HEK293 (cell line): ENCODE measurements around the gene PUM1.

ENCODE experiments used
- CTCF ChIA-PET: fragments of 350-600 bp; formaldehyde crosslinking; extraction: SDS; loops from one replicate; lab custom pipeline; 2021; ENCODE audit warnings: antibody characterized with exemption; lab: Yijun Ruan, JAX
- POLR2A ChIA-PET: fragments of 300-600 bp; formaldehyde crosslinking; extraction: SDS; loops from one replicate; lab custom pipeline; 2020; ENCODE audit warnings: antibody characterized with exemption, inconsistent platforms; lab: Yijun Ruan, JAX
- H3K27ac ChIP-seq: fragments of 200-500 bp; sonication (Bioruptor generic); 2 replicates; pipeline ENCODE4 v1.5.1; 2014; ENCODE audit warnings: low read depth, low read length, control low read depth, inconsistent platforms; ENCODE audit errors: extremely low read depth
- H3K36me3 ChIP-seq, 2 experiments: fragments of 200-500 bp in 1 of 2; sonication (Bioruptor generic) in 1 of 2; 1 replicate in 1 of 2; 2 replicates in 1 of 2; pipeline ENCODE4 v1.5.1; 2014 to 2017; ENCODE audit warnings: inconsistent platforms in 2 of 2, low read length in 2 of 2; ENCODE audit not compliant: control insufficient read depth in 2 of 2, insufficient read depth in 1 of 2
- H3K4me1 ChIP-seq: fragments of 200-500 bp; sonication (Bioruptor generic); 2 replicates; pipeline ENCODE4 v1.5.1; 2014; ENCODE audit warnings: mild to moderate bottlenecking, low read length, inconsistent platforms; ENCODE audit not compliant: control insufficient read depth, insufficient read depth
- H3K4me3 ChIP-seq: 2 replicates; pipeline ENCODE4 v1.5.1; 2011; ENCODE audit warnings: low read depth, mild to moderate bottlenecking, control low read depth, low read length, moderate library complexity
- H3K9me3 ChIP-seq: fragments of 200-500 bp; sonication (Bioruptor generic); 2 replicates; pipeline ENCODE4 v1.5.1; 2014; ENCODE audit warnings: low read depth, low read length, inconsistent platforms; ENCODE audit not compliant: control insufficient read depth, insufficient read depth
- SCRT1 ChIP-seq: fragments of 450-650 bp; formaldehyde crosslinking; IDR thresholded peaks from 2 replicates; pipeline ENCODE4 v1.5.1; 2016; ENCODE audit warnings: missing biosample characterization, missing genetic modification characterization, borderline replicate concordance
- SCRT2 ChIP-seq: fragments of 450-650 bp; formaldehyde crosslinking; IDR thresholded peaks from 2 replicates; pipeline ENCODE4 v1.5.1; 2016; ENCODE audit warnings: missing biosample characterization, missing genetic modification characterization
- SETDB1 ChIP-seq: IDR thresholded peaks from one replicate; pipeline ENCODE4 v1.6.1; 2017; ENCODE audit warnings: mild to moderate bottlenecking, low read length, moderate library complexity, mixed read lengths; ENCODE audit not compliant: insufficient read length
- ZBTB7A ChIP-seq: fragments of 450-650 bp; formaldehyde crosslinking; IDR thresholded peaks from 2 replicates; pipeline ENCODE4 v1.5.1; 2016; ENCODE audit warnings: low read depth, missing biosample characterization, missing genetic modification characterization
- ZNF146 ChIP-seq: fragments of 450-650 bp; formaldehyde crosslinking; IDR thresholded peaks from 2 replicates; pipeline ENCODE4 v1.5.1; 2016; ENCODE audit warnings: missing biosample characterization, missing genetic modification characterization
- ZNF223 ChIP-seq: fragments of 450-650 bp; formaldehyde crosslinking; IDR thresholded peaks from 2 replicates; pipeline ENCODE4 v1.5.1; 2016; ENCODE audit warnings: missing biosample characterization, missing genetic modification characterization
- ZNF23 ChIP-seq: fragments of 450-650 bp; formaldehyde crosslinking; IDR thresholded peaks from 2 replicates; pipeline ENCODE4 v1.5.1; 2016; ENCODE audit warnings: missing biosample characterization, missing genetic modification characterization, borderline replicate concordance
- ZNF510 ChIP-seq: fragments of 450-650 bp; formaldehyde crosslinking; IDR thresholded peaks from 2 replicates; pipeline ENCODE4 v1.5.1; 2018; ENCODE audit warnings: mild to moderate bottlenecking, missing genetic modification characterization, missing biosample characterization; ENCODE audit not compliant: insufficient replicate concordance
- ZNF544 ChIP-seq: fragments of 450-650 bp; formaldehyde crosslinking; IDR thresholded peaks from 2 replicates; pipeline ENCODE4 v1.5.0; 2017; ENCODE audit warnings: missing biosample characterization, missing genetic modification characterization
- ZNF610 ChIP-seq: fragments of 450-650 bp; formaldehyde crosslinking; IDR thresholded peaks from 2 replicates; pipeline ENCODE4 v1.5.1; 2016; ENCODE audit warnings: missing biosample characterization, missing genetic modification characterization, borderline replicate concordance
- ZNF654 ChIP-seq: fragments of 450-650 bp; formaldehyde crosslinking; IDR thresholded peaks from 2 replicates; pipeline ENCODE4 v1.5.1; 2016; ENCODE audit warnings: low read depth, missing biosample characterization, missing genetic modification characterization
- ZNF707 ChIP-seq: fragments of 450-650 bp; formaldehyde crosslinking; IDR thresholded peaks from 2 replicates; pipeline ENCODE4 v1.5.1; 2016; ENCODE audit warnings: missing biosample characterization, missing genetic modification characterization
- ZNF837 ChIP-seq: fragments of 450-650 bp; formaldehyde crosslinking; IDR thresholded peaks from 2 replicates; pipeline ENCODE4 v1.5.1; 2016; ENCODE audit warnings: missing biosample characterization, missing genetic modification characterization
- ZSCAN16 ChIP-seq: fragments of 450-650 bp; formaldehyde crosslinking; IDR thresholded peaks from 2 replicates; pipeline ENCODE4 v1.5.1; 2016; ENCODE audit warnings: missing biosample characterization, missing genetic modification characterization
- TF ChIP-seq, protein P1 (sequence below): fragments of 450-650 bp; formaldehyde crosslinking; IDR thresholded peaks from 2 replicates; pipeline ENCODE4 v1.5.1; 2017; ENCODE audit warnings: missing biosample characterization, missing genetic modification characterization
- TF ChIP-seq, protein P2 (sequence below): fragments of 450-650 bp; formaldehyde crosslinking; IDR thresholded peaks from 2 replicates; pipeline ENCODE4 v1.5.1; 2016; ENCODE audit warnings: missing biosample characterization, missing genetic modification characterization, low read depth
- TF ChIP-seq, protein P3 (sequence below): fragments of 450-650 bp; formaldehyde crosslinking; conservative IDR thresholded peaks from 2 replicates; pipeline ENCODE4 v1.5.1; 2016; ENCODE audit warnings: low read depth, missing biosample characterization, missing genetic modification characterization
- TF ChIP-seq, protein P4 (sequence below): fragments of 450-650 bp; formaldehyde crosslinking; IDR thresholded peaks from 2 replicates; pipeline ENCODE4 v1.5.1; 2016; ENCODE audit warnings: missing biosample characterization, missing genetic modification characterization
- TF ChIP-seq, protein P5 (sequence below): fragments of 450-650 bp; formaldehyde crosslinking; IDR thresholded peaks from 2 replicates; pipeline ENCODE4 v1.5.1; 2016; ENCODE audit warnings: missing biosample characterization, missing genetic modification characterization
- TF ChIP-seq, protein P6 (sequence below): fragments of 450-650 bp; formaldehyde crosslinking; IDR thresholded peaks from 2 replicates; pipeline ENCODE4 v1.5.1; 2017; ENCODE audit warnings: missing biosample characterization, missing genetic modification characterization

PUM1 gene

DNA sequence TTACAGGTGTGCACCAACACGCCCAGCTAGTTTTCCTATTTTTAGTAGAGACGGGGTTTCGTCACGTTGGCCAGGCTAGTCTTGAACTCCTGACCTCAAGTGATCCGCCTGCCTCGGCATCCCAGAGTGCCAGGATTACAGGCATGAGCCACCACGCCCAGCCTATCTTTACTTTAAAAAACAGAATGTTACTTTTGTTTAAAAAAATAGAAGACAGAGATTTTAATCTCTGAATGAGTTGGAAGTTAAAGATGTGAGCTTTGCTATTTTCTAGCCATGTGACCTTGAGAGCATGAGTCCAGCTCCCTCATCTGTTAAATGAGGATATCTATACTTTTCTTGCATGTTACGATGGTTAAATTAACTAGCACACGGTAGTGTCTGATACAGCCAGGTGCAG is 3.9 kb upstream of the PUM1 start:
- POLR2A ChIA-PET: no interaction called here
- CTCF ChIA-PET: interaction anchor here (0.7 kb wide), 1 partner anchor 1042 kb away, joined by 4 read pairs; no protein-coding TSS in a partner anchor

More for the DNA sequence above, 3.9 kb upstream of the PUM1 start:
- TF ChIP-seq ZNF654 (tag by site-specific recombination) (no peak), ZBTB7A (tag by site-specific recombination) (no peak), SCRT1 (no peak), ZNF544 (no peak), ZNF223 (no peak), ZNF23 (tag by site-specific recombination) (no peak), ZNF510 (no peak), ZNF146 (tag by site-specific recombination) (no peak), ZNF610 (tag by site-specific recombination) (no peak), ZNF707 (tag by site-specific recombination) (no peak), ZNF837 (tag by site-specific recombination) (no peak), SCRT2 (tag by site-specific recombination) (no peak), ZSCAN16 (tag by site-specific recombination) (no peak), SETDB1 (no peak)
- TF ChIP-seq, protein P1, sequence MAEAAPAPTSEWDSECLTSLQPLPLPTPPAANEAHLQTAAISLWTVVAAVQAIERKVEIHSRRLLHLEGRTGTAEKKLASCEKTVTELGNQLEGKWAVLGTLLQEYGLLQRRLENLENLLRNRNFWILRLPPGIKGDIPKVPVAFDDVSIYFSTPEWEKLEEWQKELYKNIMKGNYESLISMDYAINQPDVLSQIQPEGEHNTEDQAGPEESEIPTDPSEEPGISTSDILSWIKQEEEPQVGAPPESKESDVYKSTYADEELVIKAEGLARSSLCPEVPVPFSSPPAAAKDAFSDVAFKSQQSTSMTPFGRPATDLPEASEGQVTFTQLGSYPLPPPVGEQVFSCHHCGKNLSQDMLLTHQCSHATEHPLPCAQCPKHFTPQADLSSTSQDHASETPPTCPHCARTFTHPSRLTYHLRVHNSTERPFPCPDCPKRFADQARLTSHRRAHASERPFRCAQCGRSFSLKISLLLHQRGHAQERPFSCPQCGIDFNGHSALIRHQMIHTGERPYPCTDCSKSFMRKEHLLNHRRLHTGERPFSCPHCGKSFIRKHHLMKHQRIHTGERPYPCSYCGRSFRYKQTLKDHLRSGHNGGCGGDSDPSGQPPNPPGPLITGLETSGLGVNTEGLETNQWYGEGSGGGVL (tag by site-specific recombination): no peak
- TF ChIP-seq, protein P2, sequence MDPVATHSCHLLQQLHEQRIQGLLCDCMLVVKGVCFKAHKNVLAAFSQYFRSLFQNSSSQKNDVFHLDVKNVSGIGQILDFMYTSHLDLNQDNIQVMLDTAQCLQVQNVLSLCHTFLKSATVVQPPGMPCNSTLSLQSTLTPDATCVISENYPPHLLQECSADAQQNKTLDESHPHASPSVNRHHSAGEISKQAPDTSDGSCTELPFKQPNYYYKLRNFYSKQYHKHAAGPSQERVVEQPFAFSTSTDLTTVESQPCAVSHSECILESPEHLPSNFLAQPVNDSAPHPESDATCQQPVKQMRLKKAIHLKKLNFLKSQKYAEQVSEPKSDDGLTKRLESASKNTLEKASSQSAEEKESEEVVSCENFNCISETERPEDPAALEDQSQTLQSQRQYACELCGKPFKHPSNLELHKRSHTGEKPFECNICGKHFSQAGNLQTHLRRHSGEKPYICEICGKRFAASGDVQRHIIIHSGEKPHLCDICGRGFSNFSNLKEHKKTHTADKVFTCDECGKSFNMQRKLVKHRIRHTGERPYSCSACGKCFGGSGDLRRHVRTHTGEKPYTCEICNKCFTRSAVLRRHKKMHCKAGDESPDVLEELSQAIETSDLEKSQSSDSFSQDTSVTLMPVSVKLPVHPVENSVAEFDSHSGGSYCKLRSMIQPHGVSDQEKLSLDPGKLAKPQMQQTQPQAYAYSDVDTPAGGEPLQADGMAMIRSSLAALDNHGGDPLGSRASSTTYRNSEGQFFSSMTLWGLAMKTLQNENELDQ (tag by site-specific recombination): no peak
- TF ChIP-seq, protein P3, sequence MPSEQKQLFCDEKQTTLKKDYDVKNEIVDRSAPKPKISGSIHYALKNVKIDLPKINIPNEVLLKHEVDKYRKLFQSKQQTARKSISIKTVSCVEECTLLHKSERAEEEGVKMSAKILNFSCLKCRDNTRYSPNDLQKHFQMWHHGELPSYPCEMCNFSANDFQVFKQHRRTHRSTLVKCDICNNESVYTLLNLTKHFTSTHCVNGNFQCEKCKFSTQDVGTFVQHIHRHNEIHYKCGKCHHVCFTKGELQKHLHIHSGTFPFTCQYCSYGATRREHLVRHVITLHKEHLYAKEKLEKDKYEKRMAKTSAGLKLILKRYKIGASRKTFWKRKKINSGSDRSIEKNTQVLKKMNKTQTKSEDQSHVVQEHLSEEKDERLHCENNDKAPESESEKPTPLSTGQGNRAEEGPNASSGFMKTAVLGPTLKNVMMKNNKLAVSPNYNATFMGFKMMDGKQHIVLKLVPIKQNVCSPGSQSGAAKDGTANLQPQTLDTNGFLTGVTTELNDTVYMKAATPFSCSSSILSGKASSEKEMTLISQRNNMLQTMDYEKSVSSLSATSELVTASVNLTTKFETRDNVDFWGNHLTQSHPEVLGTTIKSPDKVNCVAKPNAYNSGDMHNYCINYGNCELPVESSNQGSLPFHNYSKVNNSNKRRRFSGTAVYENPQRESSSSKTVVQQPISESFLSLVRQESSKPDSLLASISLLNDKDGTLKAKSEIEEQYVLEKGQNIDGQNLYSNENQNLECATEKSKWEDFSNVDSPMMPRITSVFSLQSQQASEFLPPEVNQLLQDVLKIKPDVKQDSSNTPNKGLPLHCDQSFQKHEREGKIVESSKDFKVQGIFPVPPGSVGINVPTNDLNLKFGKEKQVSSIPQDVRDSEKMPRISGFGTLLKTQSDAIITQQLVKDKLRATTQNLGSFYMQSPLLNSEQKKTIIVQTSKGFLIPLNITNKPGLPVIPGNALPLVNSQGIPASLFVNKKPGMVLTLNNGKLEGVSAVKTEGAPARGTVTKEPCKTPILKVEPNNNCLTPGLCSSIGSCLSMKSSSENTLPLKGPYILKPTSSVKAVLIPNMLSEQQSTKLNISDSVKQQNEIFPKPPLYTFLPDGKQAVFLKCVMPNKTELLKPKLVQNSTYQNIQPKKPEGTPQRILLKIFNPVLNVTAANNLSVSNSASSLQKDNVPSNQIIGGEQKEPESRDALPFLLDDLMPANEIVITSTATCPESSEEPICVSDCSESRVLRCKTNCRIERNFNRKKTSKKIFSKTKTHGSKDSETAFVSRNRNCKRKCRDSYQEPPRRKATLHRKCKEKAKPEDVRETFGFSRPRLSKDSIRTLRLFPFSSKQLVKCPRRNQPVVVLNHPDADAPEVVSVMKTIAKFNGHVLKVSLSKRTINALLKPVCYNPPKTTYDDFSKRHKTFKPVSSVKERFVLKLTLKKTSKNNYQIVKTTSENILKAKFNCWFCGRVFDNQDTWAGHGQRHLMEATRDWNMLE (tag by site-specific recombination): no peak
- TF ChIP-seq, protein P4, sequence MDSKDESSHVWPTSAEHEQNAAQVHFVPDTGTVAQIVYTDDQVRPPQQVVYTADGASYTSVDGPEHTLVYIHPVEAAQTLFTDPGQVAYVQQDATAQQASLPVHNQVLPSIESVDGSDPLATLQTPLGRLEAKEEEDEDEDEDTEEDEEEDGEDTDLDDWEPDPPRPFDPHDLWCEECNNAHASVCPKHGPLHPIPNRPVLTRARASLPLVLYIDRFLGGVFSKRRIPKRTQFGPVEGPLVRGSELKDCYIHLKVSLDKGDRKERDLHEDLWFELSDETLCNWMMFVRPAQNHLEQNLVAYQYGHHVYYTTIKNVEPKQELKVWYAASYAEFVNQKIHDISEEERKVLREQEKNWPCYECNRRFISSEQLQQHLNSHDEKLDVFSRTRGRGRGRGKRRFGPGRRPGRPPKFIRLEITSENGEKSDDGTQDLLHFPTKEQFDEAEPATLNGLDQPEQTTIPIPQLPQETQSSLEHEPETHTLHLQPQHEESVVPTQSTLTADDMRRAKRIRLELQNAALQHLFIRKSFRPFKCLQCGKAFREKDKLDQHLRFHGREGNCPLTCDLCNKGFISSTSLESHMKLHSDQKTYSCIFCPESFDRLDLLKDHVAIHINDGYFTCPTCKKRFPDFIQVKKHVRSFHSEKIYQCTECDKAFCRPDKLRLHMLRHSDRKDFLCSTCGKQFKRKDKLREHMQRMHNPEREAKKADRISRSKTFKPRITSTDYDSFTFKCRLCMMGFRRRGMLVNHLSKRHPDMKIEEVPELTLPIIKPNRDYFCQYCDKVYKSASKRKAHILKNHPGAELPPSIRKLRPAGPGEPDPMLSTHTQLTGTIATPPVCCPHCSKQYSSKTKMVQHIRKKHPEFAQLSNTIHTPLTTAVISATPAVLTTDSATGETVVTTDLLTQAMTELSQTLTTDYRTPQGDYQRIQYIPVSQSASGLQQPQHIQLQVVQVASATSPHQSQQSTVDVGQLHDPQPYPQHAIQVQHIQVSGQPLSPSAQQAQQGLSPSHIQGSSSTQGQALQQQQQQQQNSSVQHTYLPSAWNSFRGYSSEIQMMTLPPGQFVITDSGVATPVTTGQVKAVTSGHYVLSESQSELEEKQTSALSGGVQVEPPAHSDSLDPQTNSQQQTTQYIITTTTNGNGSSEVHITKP (tag by site-specific recombination): no peak
- TF ChIP-seq, protein P5, sequence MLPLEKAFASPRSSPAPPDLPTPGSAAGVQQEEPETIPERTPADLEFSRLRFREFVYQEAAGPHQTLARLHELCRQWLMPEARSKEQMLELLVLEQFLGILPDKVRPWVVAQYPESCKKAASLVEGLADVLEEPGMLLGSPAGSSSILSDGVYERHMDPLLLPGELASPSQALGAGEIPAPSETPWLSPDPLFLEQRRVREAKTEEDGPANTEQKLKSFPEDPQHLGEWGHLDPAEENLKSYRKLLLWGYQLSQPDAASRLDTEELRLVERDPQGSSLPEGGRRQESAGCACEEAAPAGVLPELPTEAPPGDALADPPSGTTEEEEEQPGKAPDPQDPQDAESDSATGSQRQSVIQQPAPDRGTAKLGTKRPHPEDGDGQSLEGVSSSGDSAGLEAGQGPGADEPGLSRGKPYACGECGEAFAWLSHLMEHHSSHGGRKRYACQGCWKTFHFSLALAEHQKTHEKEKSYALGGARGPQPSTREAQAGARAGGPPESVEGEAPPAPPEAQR (tag by site-specific recombination): no peak
- TF ChIP-seq, protein P6, sequence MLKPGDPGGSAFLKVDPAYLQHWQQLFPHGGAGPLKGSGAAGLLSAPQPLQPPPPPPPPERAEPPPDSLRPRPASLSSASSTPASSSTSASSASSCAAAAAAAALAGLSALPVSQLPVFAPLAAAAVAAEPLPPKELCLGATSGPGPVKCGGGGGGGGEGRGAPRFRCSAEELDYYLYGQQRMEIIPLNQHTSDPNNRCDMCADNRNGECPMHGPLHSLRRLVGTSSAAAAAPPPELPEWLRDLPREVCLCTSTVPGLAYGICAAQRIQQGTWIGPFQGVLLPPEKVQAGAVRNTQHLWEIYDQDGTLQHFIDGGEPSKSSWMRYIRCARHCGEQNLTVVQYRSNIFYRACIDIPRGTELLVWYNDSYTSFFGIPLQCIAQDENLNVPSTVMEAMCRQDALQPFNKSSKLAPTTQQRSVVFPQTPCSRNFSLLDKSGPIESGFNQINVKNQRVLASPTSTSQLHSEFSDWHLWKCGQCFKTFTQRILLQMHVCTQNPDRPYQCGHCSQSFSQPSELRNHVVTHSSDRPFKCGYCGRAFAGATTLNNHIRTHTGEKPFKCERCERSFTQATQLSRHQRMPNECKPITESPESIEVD (tag by site-specific recombination): no peak
- H3K4me1 ChIP-seq: peaks cover 3% of the 10 kb centered on the region; the same call in 1 of the 2 replicates
- no peak overlapping the region for H3K4me3 ChIP-seq
- H3K36me3 ChIP-seq: peaks cover 0 to under 1% of the 10 kb centered on the region in 2 experiments; a peak in 1 of 3 replicates
- H3K9me3 ChIP-seq: no peaks in the 10 kb centered on the region
- H3K27ac ChIP-seq: no peak overlapping the region
